Stomach (tissue), 4 donors: ENCODE measurements around the gene TTLL12.

ENCODE experiments used
- POLR2A ChIP-seq, 4 donors: fragments of 450-650 bp; IDR thresholded peaks; one replicate each; pipeline ENCODE4 v1.6.1; 2016; ENCODE audit warnings: antibody characterized with exemption in 4 of 4, control low read depth in 2 of 4, mild to moderate bottlenecking in 1 of 4, moderate library complexity in 1 of 4
- TF ChIP-seq, protein P1 (sequence below), 7 experiments: fragments of 450-650 bp in 4 of 7; fragments of 200-600 bp in 3 of 7; sonication (generic) in 3 of 7; IDR thresholded peaks; one replicate each; pipeline ENCODE4 v1.5.1; 2016 to 2019; ENCODE audit warnings: antibody characterized with exemption in 7 of 7, control low read depth in 2 of 7, mild to moderate bottlenecking in 1 of 7

DNA sequence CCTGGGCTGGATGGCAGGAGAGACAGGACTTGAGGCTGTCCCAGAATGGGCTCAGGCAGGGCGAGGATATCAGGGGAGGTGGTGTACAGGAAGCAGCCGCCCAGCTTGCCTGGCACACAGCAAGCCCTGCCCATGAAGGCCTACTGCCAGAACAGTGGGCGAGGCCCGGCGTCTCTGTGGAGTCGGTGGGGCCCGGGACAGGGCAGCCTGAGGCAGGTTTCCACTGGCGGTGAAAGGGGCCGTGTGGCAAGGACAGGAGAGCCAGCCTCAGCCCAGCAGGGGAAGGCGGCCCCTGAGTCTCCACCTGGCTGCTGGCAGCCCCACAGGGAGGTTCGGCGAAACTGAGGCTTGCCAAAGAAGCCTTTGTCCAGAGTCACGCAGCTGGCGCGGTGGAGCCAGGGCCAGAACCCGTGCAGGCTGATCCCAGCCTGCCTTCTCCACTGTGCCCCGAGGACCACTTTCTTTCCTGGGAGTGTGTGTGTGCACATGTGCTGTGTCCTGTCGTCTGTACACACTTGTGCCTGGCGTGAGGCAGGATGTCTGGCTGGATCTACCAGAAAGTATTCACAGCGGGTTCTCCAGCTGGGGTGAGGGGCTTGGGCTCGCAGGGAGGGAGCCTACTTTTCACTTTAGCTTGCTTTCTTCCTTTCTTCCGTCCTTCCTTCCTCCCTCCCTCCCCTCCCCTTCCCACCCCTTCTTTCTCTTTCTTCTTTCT, 34.4 kb downstream of the TTLL12 start:
- peak in 1 of 4 donors; percentile 43 for TF ChIP-seq POLR2A (IDR thresholded peaks at IDR 0.05)
- TF ChIP-seq, protein P1, sequence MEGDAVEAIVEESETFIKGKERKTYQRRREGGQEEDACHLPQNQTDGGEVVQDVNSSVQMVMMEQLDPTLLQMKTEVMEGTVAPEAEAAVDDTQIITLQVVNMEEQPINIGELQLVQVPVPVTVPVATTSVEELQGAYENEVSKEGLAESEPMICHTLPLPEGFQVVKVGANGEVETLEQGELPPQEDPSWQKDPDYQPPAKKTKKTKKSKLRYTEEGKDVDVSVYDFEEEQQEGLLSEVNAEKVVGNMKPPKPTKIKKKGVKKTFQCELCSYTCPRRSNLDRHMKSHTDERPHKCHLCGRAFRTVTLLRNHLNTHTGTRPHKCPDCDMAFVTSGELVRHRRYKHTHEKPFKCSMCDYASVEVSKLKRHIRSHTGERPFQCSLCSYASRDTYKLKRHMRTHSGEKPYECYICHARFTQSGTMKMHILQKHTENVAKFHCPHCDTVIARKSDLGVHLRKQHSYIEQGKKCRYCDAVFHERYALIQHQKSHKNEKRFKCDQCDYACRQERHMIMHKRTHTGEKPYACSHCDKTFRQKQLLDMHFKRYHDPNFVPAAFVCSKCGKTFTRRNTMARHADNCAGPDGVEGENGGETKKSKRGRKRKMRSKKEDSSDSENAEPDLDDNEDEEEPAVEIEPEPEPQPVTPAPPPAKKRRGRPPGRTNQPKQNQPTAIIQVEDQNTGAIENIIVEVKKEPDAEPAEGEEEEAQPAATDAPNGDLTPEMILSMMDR (IDR thresholded peaks at IDR 0.05), result no peak
